Esophagus muscularis mucosa (tissue), 4 donors: ENCODE results near the gene PPY. TPM values are rescaled to one million over a fixed set of nuclear protein-coding genes. Genes with fewer than 3 reads are reported as not detected.
"Not testable (repeated sequence)": the region's sequence is repeated elsewhere in the genome, so short reads cannot be mapped to it uniquely, and the experiment has no call there.

Experiments used
- DNase-seq: peaks from one replicate; pipeline ENCODE4 v3.0.0-alpha.2; 2017; ENCODE audit errors: extremely low spot score
- H3K27ac ChIP-seq, 4 donors: fragments of 200-600 bp; sonication (generic); replicated peaks in 1 of 4; 1 replicate in 3 of 4; 2 replicates in 1 of 4; pipeline ENCODE4 v1.5.1; 2016 to 2019; ENCODE audit warnings: mild to moderate bottlenecking in 1 of 4
- H3K27me3 ChIP-seq, 4 donors: fragments of 200-600 bp; sonication (generic); one replicate each; pipeline versions ENCODE4 v1.5.1 to v1.6.0; 2016 to 2019
- H3K36me3 ChIP-seq, 4 donors: fragments of 200-600 bp; sonication (generic); one replicate each; pipeline ENCODE4 v1.5.1; 2016 to 2019
- H3K4me1 ChIP-seq, 4 donors: fragments of 200-600 bp; sonication (generic); one replicate each; pipeline ENCODE4 v1.5.1; 2016 to 2019
- H3K4me3 ChIP-seq, 4 donors: fragments of 200-600 bp; sonication (generic); 1 replicate in 2 of 4; 2 replicates in 2 of 4; pipeline ENCODE4 v1.5.1; 2016 to 2019; ENCODE audit warnings: mild to moderate bottlenecking in 4 of 4, moderate library complexity in 1 of 4
- H3K9me3 ChIP-seq, 4 donors: fragments of 200-600 bp; sonication (generic); 1 replicate in 3 of 4; 2 replicates in 1 of 4; pipeline ENCODE4 v1.5.1; 2016 to 2019
- CTCF ChIP-seq, 3 experiments: fragments of 200-600 bp in 2 of 3; fragments of 450-650 bp in 1 of 3; sonication (generic) in 2 of 3; IDR thresholded peaks; one replicate each; pipeline ENCODE4 v1.5.1; 2017 to 2019; ENCODE audit warnings: antibody characterized with exemption in 3 of 3, mild to moderate bottlenecking in 2 of 3, moderate library complexity in 1 of 3
- EP300 ChIP-seq: sonication (generic); formaldehyde crosslinking; IDR thresholded peaks from one replicate; pipeline ENCODE4 v1.6.1; 2017; ENCODE audit warnings: antibody characterized with exemption
- POLR2A ChIP-seq: fragments of 450-650 bp; IDR thresholded peaks from one replicate; pipeline ENCODE4 v1.6.1; 2017; ENCODE audit warnings: antibody characterized with exemption, moderate library complexity, mild to moderate bottlenecking, low read depth
- POLR2AphosphoS5 ChIP-seq, 2 donors: sonication (generic); formaldehyde crosslinking; IDR thresholded peaks; one replicate each; pipeline ENCODE4 v1.6.1; 2017; ENCODE audit warnings: antibody characterized with exemption in 2 of 2
- WGBS: methylation state at CpG from one replicate; pipeline ENCODE4 v1.1.5; 2018; 5-methylcytosine and 5-hydroxymethylcytosine counted together
- intact Hi-C: fragments of 100-400 bp; cut with DNase I; formaldehyde crosslinking; loops from one replicate; pipeline ENCODE4 v1.15.1; 2023
- total RNA-seq, 4 donors: library from RNA; depleted of rRNA; stranded (reverse); fragments of >200 nt; gene quantifications; one replicate each; pipeline versions ENCODE4 v1.1.0 to v1.2.1, GENCODE V29; 2016

PPY gene
- total RNA-seq, 4 donors from 2014 or later: not detected

- Histone ChIP-seq H3K4me3 (no peak overlapping the region), H3K9me3 (no peaks in the 10 kb centered on the region), H3K36me3 (no peaks in the 10 kb centered on the region), H3K27me3 (peaks cover 0 to 71% (median 4%) of the 10 kb centered on the region in 4 donors), H3K27ac (no peak overlapping the region), H3K4me1 (peaks cover 10 to 11% (median 11%) of the 10 kb centered on the region in 4 donors)
- WGBS: 92% methylated on average over 4 of the region's 5 CpGs
- no peak for DNase-seq
- intact Hi-C loops: no loop called here
- TF ChIP-seq EP300: no peak
- TF ChIP-seq POLR2A: no peak
- TF ChIP-seq CTCF (IDR thresholded peaks at IDR 0.05): no peak
- no peak for TF ChIP-seq POLR2AphosphoS5 (IDR thresholded peaks at IDR 0.05)
Measured at GRCh38 chr17:43931062-43931571, 11.2 kb downstream of the PPY start.

GRCh38 chr17:43928609-43929008 is 13.7 kb downstream of the PPY start:
- H3K27me3 ChIP-seq: peaks cover 0 to 80% (median 4%) of the 10 kb centered on the region in 4 donors
- no peak overlapping the region for H3K27ac ChIP-seq
- no peak overlapping the region for H3K4me3 ChIP-seq
- H3K36me3 ChIP-seq: no peaks in the 10 kb centered on the region
- intact Hi-C loops: no loop called here
- WGBS: 86% methylated on average over 1 of the region's 1 CpG
- DNase-seq: no peak
- TF ChIP-seq POLR2A (no peak), POLR2AphosphoS5 (IDR thresholded peaks at IDR 0.05) (no peak), EP300 (no peak), CTCF (IDR thresholded peaks at IDR 0.05) (no peak)
- H3K4me1 ChIP-seq: peaks cover 10 to 11% (median 11%) of the 10 kb centered on the region in 4 donors
- no peaks in the 10 kb centered on the region for H3K9me3 ChIP-seq

- intact Hi-C loops, H3K36me3 ChIP-seq, H3K9me3 ChIP-seq, DNase-seq, H3K27ac ChIP-seq: not testable (repeated sequence)
- peaks cover 0 to 79% (median 4%) of the 10 kb centered on the region in 4 donors for H3K27me3 ChIP-seq
- H3K4me3 ChIP-seq: peak overlapping the region in 1 of 4 donors; percentile 38
- WGBS: 38% methylated on average over 5 of the region's 5 CpGs
- peaks cover 10 to 11% (median 11%) of the 10 kb centered on the region in 4 donors for H3K4me1 ChIP-seq
Measured at GRCh38 chr17:43927929-43928328, 14.3 kb downstream of the PPY start.

GRCh38 chr17:43927060-43927864 is 15.0 kb downstream of the PPY start:
- H3K27ac ChIP-seq: no peak overlapping the region
- peaks cover 10 to 11% (median 11%) of the 10 kb centered on the region in 4 donors for H3K4me1 ChIP-seq
- no peak for DNase-seq
- no peaks in the 10 kb centered on the region for H3K9me3 ChIP-seq
- H3K4me3 ChIP-seq: peak overlapping the region; percentile 36 to 49 (median 38)
- H3K27me3 ChIP-seq: peaks cover 0 to 73% (median 4%) of the 10 kb centered on the region in 4 donors
- intact Hi-C loops: no loop called here
- H3K36me3 ChIP-seq: no peaks in the 10 kb centered on the region
- no peak for TF ChIP-seq CTCF (IDR thresholded peaks at IDR 0.05)
- 12% methylated on average over 29 of the region's 42 CpGs for WGBS

DNA sequence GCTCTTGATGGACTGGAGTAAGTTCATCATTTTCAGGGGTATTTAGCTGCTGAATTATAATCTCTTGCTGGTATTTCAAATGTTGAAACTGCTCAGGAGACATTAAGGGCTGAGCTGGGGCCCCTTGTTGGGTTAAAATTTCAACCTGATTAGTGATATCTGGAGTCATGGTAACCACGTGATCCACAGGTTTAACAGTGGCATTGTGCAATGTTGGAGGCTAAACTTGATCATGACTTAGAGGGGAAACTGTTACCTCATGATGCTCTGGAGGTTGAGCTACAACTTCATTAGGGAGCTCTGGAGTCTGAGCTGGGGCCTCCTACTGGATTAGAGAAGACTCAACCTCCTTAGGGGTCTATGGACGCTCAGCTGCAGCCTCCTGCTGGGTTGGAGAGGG is 17.7 kb downstream of the PPY start:
- Histone ChIP-seq H3K9me3 (no peaks in the 10 kb centered on the region), H3K27me3 (peaks cover 0 to 72% (median 4%) of the 10 kb centered on the region in 4 donors), H3K27ac (no peak overlapping the region), H3K36me3 (no peaks in the 10 kb centered on the region), H3K4me1 (peaks cover 10 to 11% (median 11%) of the 10 kb centered on the region in 4 donors), H3K4me3 (no peak overlapping the region)
- no peak for DNase-seq
- WGBS: 91% methylated on average over 1 of the region's 2 CpGs
- intact Hi-C loops: no loop called here
- TF ChIP-seq POLR2AphosphoS5 (IDR thresholded peaks at IDR 0.05) (no peak), EP300 (no peak), POLR2A (no peak), CTCF (IDR thresholded peaks at IDR 0.05) (no peak)
